Fibroblast of gingiva (primary cell): ENCODE data around the gene KLHDC7B.

Source experiments
- DNase-seq: peaks from one replicate; pipeline ENCODE4 v3.0.0-alpha.2; 2011; ENCODE audit warnings: low read depth

KLHDC7B gene

DNA sequence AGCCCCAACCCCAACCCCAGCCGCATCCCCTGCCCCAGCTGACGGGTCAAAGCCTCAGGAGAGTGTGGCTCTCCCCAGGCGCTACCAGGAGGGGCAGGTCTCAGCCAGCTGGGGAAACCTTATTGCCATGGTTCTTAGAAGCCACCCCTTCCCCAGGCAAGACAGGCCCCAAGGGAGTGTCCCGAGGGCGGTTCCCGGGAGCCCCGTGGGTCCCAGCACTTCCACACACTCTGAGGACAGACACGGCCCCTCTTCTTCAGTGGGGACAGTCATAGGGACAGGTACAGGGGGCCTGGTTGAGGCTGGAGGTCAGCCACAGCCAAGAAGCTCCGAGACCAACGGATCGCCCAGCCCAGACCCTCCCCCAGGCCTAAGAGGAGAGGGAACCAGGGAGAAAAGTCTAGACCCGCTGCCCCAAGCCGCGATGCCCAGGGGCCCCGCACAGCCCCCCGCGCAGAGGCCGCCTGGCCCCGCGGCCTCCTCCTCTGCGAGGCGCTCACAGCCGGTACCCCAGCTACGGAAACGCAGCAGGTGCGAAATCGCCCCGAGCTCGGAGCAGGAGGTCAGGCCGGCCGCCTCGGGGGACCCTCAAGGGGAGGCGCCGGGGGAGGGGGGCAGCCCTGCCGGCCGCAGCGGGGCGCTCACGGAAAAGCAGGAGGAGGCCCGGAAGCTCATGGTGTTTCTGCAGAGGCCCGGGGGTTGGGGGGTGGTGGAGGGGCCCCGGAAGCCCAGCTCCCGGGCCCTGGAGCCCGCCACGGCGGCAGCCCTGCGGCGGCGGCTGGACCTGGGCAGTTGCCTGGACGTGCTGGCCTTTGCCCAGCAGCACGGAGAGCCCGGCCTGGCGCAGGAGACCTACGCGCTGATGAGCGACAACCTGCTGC lies 2.6 kb downstream of the KLHDC7B start:
- DNase-seq, result no peak

- no peak for DNase-seq
Measured at GRCh38 chr22:50548921-50549790, 3.5 kb downstream of the KLHDC7B start.

GRCh38 chr22:50550395-50550794 lies 4.7 kb downstream of the KLHDC7B start:
- DNase-seq, result no peak

- DNase-seq, result no peak
Measured at GRCh38 chr22:50551160-50551752, 5.6 kb downstream of the KLHDC7B start.

- no peak for DNase-seq
Measured at GRCh38 chr22:50553310-50553709, 7.6 kb downstream of the KLHDC7B start.

GRCh38 chr22:50556703-50557102 lies 11.0 kb downstream of the KLHDC7B start:
- no peak for DNase-seq

DNA sequence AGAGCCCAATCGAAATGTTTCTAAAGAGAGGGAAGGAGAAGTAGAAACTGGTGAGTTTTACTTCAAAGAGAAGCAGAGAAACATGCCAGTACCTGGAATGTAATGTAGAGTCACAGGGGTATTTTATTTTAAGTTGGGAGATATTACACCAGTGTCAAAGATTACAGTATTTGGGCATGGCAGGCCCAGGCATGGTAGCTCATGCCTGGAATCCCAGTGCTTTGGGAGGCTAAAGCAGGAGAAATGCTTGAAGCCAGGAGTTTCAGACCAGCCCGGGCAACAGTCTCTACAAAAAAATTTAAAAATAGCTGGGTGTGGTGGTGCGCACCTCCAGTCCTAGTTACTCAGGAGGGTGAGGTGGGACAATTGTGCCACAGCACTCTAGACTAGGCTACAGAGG lies 14.3 kb downstream of the KLHDC7B start:
- DNase-seq, result no peak

DNA sequence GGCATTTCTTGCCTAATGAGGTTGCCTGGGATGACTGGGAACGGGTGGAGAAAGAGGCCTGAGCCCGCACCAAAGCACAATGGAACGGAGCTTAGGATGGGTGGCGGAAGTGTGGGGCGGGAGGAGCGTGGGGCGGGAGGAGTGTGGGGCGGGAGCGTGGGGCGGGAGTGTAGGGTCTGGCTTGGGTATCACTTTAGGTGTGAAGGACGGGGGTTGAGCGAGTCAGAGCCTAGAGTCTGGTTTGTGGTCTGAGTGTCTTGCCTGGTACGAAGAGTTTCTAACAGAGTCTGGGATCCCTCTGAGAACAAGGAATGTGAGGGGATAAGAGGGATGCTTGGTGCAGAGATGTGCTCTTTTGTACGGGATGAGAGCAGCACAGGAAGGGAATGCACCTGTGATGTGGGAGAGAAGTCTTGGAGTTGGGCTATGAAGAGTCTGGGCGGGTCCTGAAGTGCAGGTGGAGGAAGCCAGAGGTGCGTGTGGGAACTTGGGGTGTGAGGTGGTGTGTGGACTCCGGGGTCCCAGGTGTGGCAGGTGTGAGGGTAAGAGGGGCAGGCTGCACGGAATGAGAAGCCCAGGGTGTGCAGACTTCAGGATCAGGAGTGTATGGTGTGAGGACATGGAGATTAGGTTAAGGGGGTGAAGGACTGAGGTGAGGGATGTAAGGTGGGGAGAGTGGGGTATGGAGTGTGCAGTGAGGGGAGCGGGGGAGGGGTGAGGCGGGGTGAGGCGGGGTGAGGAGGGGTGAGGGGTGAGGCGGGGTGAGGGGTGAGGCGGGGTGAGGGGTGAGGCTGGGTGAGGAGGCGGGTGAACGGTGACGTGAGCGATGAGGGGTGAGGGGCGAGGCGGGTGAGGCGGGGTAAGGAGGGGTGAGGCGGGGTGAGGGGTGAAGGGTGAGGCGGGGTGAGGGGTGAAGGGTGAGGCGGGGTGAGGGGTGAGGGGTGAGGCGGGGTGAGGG lies 16.0 kb downstream of the KLHDC7B start:
- no peak for DNase-seq

- peak; percentile 79 for DNase-seq
Measured at GRCh38 chr22:50562523-50563412, 17.1 kb downstream of the KLHDC7B start, which contains the start of gene SYCE3. SYCE3 (minus strand) TSS chr22:50562919; CDS start chr22:50556405, 6,514 bp downstream.

GRCh38 chr22:50563413-50564160 lies 17.9 kb downstream of the KLHDC7B start:
- no peak for DNase-seq

DNA sequence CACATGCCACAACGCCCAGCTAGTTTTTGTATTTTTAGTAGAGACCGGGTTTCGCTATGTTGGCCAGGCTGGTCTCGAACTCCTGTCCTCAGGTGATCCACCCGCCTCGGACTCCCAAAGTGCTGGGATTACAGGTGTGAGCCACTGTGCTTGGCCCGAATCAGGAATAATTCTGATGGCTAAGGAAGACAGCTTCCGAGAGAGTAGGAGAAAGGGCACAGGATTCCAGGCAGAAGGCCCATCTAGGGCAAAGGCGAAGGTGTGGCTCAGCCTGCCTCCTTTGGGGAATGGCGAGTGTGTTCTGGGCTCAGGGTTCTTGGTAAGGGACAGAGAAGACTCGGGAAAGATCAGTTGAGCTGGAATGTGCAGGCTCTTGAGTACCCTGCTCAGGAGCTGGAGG lies 18.6 kb downstream of the KLHDC7B start:
- no peak for DNase-seq

GRCh38 chr22:50567721-50568252 lies 22.1 kb downstream of the KLHDC7B start:
- no peak for DNase-seq

DNA sequence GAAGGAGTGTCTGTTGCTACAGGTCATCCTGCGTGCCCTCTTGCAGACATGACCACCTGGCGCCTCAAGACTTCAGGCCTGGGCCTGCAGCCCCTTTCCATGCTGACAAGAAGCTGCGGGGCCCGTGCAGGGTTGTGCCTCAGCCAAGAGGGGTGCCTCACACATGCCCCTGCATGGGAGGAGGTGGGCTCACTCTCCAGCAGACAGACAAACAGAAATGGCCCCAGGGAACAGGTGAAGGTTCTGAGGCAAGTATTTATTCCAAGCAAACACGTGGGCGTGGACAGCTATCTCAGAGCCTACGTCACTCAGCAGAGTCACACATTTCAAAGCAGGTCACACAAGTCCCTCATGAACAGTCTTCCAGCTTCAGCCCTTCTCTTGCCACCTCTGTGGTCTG lies 22.9 kb downstream of the KLHDC7B start:
- DNase-seq, result no peak

DNA sequence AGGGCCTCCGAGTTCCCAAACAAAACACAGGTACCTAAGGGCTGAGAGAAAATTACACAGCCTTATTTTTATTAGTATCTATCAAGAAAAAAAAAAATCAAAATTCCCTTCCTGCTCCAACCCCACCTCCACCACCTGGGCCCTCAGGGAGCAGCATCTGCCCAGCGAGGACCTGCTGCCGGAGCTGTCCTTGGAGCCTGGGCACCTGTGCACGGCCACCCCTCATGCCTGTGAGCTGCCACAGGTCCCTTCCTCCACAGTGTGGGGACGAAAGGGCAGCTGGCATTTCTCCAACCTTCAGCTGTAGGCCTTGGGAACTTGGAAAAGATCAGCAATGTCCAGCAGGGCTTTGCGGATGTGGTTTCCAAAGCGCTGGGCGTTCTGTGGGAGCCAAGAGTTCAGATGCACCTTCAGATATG lies 23.4 kb downstream of the KLHDC7B start:
- no peak for DNase-seq

DNA sequence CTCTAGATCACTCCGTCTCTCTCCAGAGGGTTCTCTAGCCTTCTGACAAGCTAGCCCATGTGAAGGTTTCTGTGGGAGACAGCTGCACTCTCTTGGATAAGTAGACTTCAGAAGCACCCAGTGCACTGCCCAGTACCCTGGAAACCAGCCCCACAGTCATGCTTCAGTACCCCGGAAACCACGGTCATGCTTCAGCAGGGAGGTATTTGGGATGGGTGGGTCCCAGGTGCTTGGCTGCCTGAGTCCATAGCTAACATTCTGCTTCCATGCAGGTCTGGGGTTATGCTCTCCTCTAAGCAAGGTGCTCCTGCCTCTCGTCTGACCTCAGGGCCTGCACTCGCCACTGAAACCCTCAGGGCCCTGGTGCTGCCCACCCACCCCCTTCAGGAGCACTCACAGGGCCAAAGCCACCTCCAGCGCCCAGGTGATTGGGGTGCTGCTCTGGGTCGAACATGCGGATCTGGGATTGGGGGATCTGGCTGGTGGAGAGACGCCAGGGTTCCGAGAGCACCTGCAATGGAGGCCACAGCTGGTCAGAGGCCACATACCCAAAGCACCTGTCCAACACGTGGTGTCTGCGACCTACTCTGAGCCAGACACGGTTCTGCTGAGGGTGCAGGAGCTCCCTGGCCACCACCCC lies 24.3 kb downstream of the KLHDC7B start:
- DNase-seq, result no peak

DNA sequence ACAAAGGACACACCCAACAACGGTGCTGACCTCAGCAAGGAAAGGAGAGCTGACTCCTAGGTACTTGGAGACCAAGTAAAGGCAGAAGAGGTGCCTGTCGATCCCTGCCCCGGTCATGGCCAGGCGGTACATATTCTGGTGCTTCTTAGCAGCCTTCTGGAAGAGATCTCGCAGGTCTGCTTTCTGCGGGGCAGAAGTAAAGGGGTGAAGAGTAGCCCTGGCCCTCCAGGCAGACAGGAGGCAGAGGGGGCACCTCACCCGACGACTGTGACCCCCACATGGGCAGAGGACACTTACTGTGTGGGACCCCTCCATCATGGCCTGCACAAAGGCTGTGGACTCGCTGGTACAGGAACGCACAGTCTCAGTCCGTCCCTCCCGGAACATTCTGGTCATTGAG lies 25.2 kb downstream of the KLHDC7B start:
- DNase-seq, result no peak

- DNase-seq, result no peak
Measured at GRCh38 chr22:50571264-50572175, 25.8 kb downstream of the KLHDC7B start.

- no peak for DNase-seq
Measured at GRCh38 chr22:50572965-50573364, 27.3 kb downstream of the KLHDC7B start.
